A549 treated with CpdA at 1 μM for 4 hours (cell line): ENCODE data around the gene RRM2. TPM values are rescaled to one million over a fixed set of nuclear protein-coding genes. Genes with fewer than 3 reads are reported as not detected.

Source experiments
- total RNA-seq: library from RNA; stranded (reverse); fragments of 200-300 nt; extraction: Qiagen RNA extraction; gene quantifications from 5 replicates; pipeline ENCODE4 v1.2.3, GENCODE V29; 2022; ENCODE audit warnings: low read depth

The RRM2 gene
- 195 to 237 TPM (median 201 TPM) in 5 replicates for total RNA-seq

GRCh38 chr2:10122500-10123280 is at the start of gene RRM2:
Gene RRM2 (plus strand): TSS chr2:10122739. CDS start chr2:10122799, 60 bp downstream.

GRCh38 chr2:10079870-10080535 is 42.5 kb upstream of the RRM2 start, which contains the start of gene CYS1:
Gene CYS1 (minus strand): TSS chr2:10080411. CDS start chr2:10080223, 188 bp downstream.

Other genes starting within 250 kb of the RRM2 start
- gene GRHL1, start 171.0 kb upstream of the RRM2 start, total RNA-seq, result 0.77 to 1.6 TPM (median 0.81 TPM) in 5 replicates
- gene KLF11, start 79.2 kb upstream of the RRM2 start, total RNA-seq, result 2.7 to 5.5 TPM (median 4.5 TPM) in 5 replicates
- gene CYS1, start 42.3 kb upstream of the RRM2 start, total RNA-seq, result 0.90 to 1.3 TPM (median 1.1 TPM) in 5 replicates
- 84.9 to 128 TPM (median 122 TPM) in 5 replicates for gene HPCAL1, start 180.2 kb downstream of the RRM2 start, total RNA-seq